ENCODE measurements around the gene NLGN3.
A peak's percentile ranks its signal among the peaks of the same experiment; 100 is the strongest.

NLGN3 gene

GRCh38 chrX:71098951-71099506 lies 45.6 kb upstream of the NLGN3 start:
- Histone ChIP-seq H3K9me3 (ENCODE audit: control extremely low read depth in 1 of 5, control insufficient read depth in 4 of 5, insufficient read depth in 2 of 5, low read depth in 1 of 5, low read length in 4 of 5) (no peaks in the 10 kb centered on the region), H3K27me3 (replicated peaks in 2 of 5; ENCODE audit: control insufficient read depth in 4 of 5, insufficient read depth in 5 of 5, low read length in 4 of 5) (peaks cover 0 to 20% (median 0%) of the 10 kb centered on the region in 5 experiments), H3K27ac (ENCODE audit: insufficient read depth in 1 of 2, low read depth in 1 of 2, low read length in 2 of 2, poor library complexity in 1 of 2, severe bottlenecking in 2 of 2) (no peak overlapping the region), H3K36me3 (ENCODE audit: control insufficient read depth in 4 of 4, insufficient read depth in 4 of 4, low read length in 3 of 4) (peaks cover 0 to 5% (median 0%) of the 10 kb centered on the region in 4 experiments), H3K4me3 (ENCODE audit: control insufficient read depth in 1 of 7, extremely low read depth in 1 of 7, insufficient read depth in 4 of 7, low read depth in 2 of 7, low read length in 6 of 7) (no peak overlapping the region), H3K4me1 (ENCODE audit: control extremely low read depth in 1 of 4, control insufficient read depth in 4 of 4, insufficient read depth in 4 of 4, low read length in 3 of 4) (peaks cover 0 to 59% (median 41%) of the 10 kb centered on the region in 4 experiments)
- POLR2A ChIA-PET, result no interaction called here
- WGBS (ENCODE audit: insufficient coverage), result 76% methylated on average over 4 of the region's 5 CpGs
- DNase-seq, result no peak
- CTCF ChIA-PET, result interaction anchor here (0.9 to 8.3 kb wide), 8 partner anchors 9 to 81 kb away, joined by 3 to 109 read pairs (median 6); partner anchors contain the start of genes IL2RG and MED12

- Histone ChIP-seq H3K4me1 (ENCODE audit: control extremely low read depth in 1 of 4, control insufficient read depth in 4 of 4, insufficient read depth in 4 of 4, low read length in 3 of 4) (peaks cover 6 to 66% (median 48%) of the 10 kb centered on the region in 4 experiments), H3K27me3 (replicated peaks in 2 of 5; ENCODE audit: control insufficient read depth in 4 of 5, insufficient read depth in 5 of 5, low read length in 4 of 5) (peaks cover 0 to 23% (median 0%) of the 10 kb centered on the region in 5 experiments), H3K4me3 (ENCODE audit: control insufficient read depth in 1 of 7, extremely low read depth in 1 of 7, insufficient read depth in 4 of 7, low read depth in 2 of 7, low read length in 6 of 7) (no peak overlapping the region), H3K27ac (ENCODE audit: insufficient read depth in 1 of 2, low read depth in 1 of 2, low read length in 2 of 2, poor library complexity in 1 of 2, severe bottlenecking in 2 of 2) (no peak overlapping the region), H3K36me3 (ENCODE audit: control insufficient read depth in 4 of 4, insufficient read depth in 4 of 4, low read length in 3 of 4) (peaks cover 0 to 5% (median 0%) of the 10 kb centered on the region in 4 experiments), H3K9me3 (ENCODE audit: control extremely low read depth in 1 of 5, control insufficient read depth in 4 of 5, insufficient read depth in 2 of 5, low read depth in 1 of 5, low read length in 4 of 5) (no peaks in the 10 kb centered on the region)
- POLR2A ChIA-PET, result interaction anchor here (1.1 kb wide), 1 partner anchor 31 kb away, joined by 3 read pairs; no protein-coding TSS in a partner anchor
- WGBS (ENCODE audit: insufficient coverage), result 70% methylated on average over 4 of the region's 4 CpGs
- CTCF ChIA-PET, result interaction anchor here (0.9 to 8.3 kb wide), 8 partner anchors 10 to 81 kb away, joined by 3 to 109 read pairs (median 6); partner anchors contain the start of genes IL2RG and MED12
- no peak for DNase-seq
Measured at GRCh38 chrX:71099736-71100135, 44.9 kb upstream of the NLGN3 start.

- Histone ChIP-seq H3K36me3 (ENCODE audit: control insufficient read depth in 4 of 4, insufficient read depth in 4 of 4, low read length in 3 of 4) (peaks cover 0 to 5% (median 0%) of the 10 kb centered on the region in 4 experiments), H3K27ac (ENCODE audit: insufficient read depth in 1 of 2, low read depth in 1 of 2, low read length in 2 of 2, poor library complexity in 1 of 2, severe bottlenecking in 2 of 2) (no peak overlapping the region), H3K4me1 (ENCODE audit: control extremely low read depth in 1 of 4, control insufficient read depth in 4 of 4, insufficient read depth in 4 of 4, low read length in 3 of 4) (peaks cover 8 to 66% (median 51%) of the 10 kb centered on the region in 4 experiments), H3K27me3 (replicated peaks in 2 of 5; ENCODE audit: control insufficient read depth in 4 of 5, insufficient read depth in 5 of 5, low read length in 4 of 5) (peaks cover 0 to 15% (median 0%) of the 10 kb centered on the region in 5 experiments), H3K9me3 (ENCODE audit: control extremely low read depth in 1 of 5, control insufficient read depth in 4 of 5, insufficient read depth in 2 of 5, low read depth in 1 of 5, low read length in 4 of 5) (no peaks in the 10 kb centered on the region), H3K4me3 (ENCODE audit: control insufficient read depth in 1 of 7, extremely low read depth in 1 of 7, insufficient read depth in 4 of 7, low read depth in 2 of 7, low read length in 6 of 7) (no peak overlapping the region)
- peak in 2 of 3 donors; percentile 27 to 38 for DNase-seq
- CTCF ChIA-PET, result interaction anchor here (0.9 to 8.3 kb wide), 12 partner anchors 10 to 102 kb away, joined by 3 to 109 read pairs (median 6); partner anchors contain the start of genes IL2RG and MED12
- POLR2A ChIA-PET, result interaction anchor here (0.9 to 1.2 kb wide), 3 partner anchors 18 to 29 kb away, joined by 3 to 14 read pairs (median 3); partner anchors contain the start of gene MED12
- 71% methylated on average over 28 of the region's 31 CpGs for WGBS (ENCODE audit: insufficient coverage)
Measured at GRCh38 chrX:71100581-71101505, 43.8 kb upstream of the NLGN3 start.

GRCh38 chrX:71102292-71102691 lies 42.3 kb upstream of the NLGN3 start:
- Histone ChIP-seq H3K36me3 (ENCODE audit: control insufficient read depth in 4 of 4, insufficient read depth in 4 of 4, low read length in 3 of 4) (peaks cover 0 to 5% (median 0%) of the 10 kb centered on the region in 4 experiments), H3K4me3 (ENCODE audit: control insufficient read depth in 1 of 7, extremely low read depth in 1 of 7, insufficient read depth in 4 of 7, low read depth in 2 of 7, low read length in 6 of 7) (no peak overlapping the region), H3K27me3 (replicated peaks in 2 of 5; ENCODE audit: control insufficient read depth in 4 of 5, insufficient read depth in 5 of 5, low read length in 4 of 5) (peaks cover 0 to 11% (median 0%) of the 10 kb centered on the region in 5 experiments), H3K27ac (ENCODE audit: insufficient read depth in 1 of 2, low read depth in 1 of 2, low read length in 2 of 2, poor library complexity in 1 of 2, severe bottlenecking in 2 of 2) (peak overlapping the region in 1 of 2 experiments; percentile 82), H3K9me3 (ENCODE audit: control extremely low read depth in 1 of 5, control insufficient read depth in 4 of 5, insufficient read depth in 2 of 5, low read depth in 1 of 5, low read length in 4 of 5) (no peaks in the 10 kb centered on the region), H3K4me1 (ENCODE audit: control extremely low read depth in 1 of 4, control insufficient read depth in 4 of 4, insufficient read depth in 4 of 4, low read length in 3 of 4) (peaks cover 13 to 71% (median 56%) of the 10 kb centered on the region in 4 experiments)
- 60% methylated on average over 1 of the region's 3 CpGs for WGBS (ENCODE audit: insufficient coverage)
- no peak for DNase-seq
- CTCF ChIA-PET, result interaction anchor here (1.1 to 8.3 kb wide), 10 partner anchors 10 to 132 kb away, joined by 3 to 109 read pairs (median 7); partner anchors contain the start of genes IL2RG and MED12
- POLR2A ChIA-PET, result interaction anchor here (1.2 to 2.3 kb wide), 3 partner anchors 9 to 27 kb away, joined by 3 to 13 read pairs (median 9); partner anchors contain the start of genes IL2RG and MED12

GRCh38 chrX:71103110-71103983 lies 41.3 kb upstream of the NLGN3 start:
- peaks cover 0 to 5% (median 0%) of the 10 kb centered on the region in 4 experiments for H3K36me3 ChIP-seq (ENCODE audit: control insufficient read depth in 4 of 4, insufficient read depth in 4 of 4, low read length in 3 of 4)
- peak overlapping the region in 5 of 7 experiments; percentile 9 to 64 (median 40) for H3K4me3 ChIP-seq (ENCODE audit: control insufficient read depth in 1 of 7, extremely low read depth in 1 of 7, insufficient read depth in 4 of 7, low read depth in 2 of 7, low read length in 6 of 7)
- peak overlapping the region; percentile 67 to 82 for H3K27ac ChIP-seq (ENCODE audit: insufficient read depth in 1 of 2, low read depth in 1 of 2, low read length in 2 of 2, poor library complexity in 1 of 2, severe bottlenecking in 2 of 2)
- H3K9me3 ChIP-seq (ENCODE audit: control extremely low read depth in 1 of 5, control insufficient read depth in 4 of 5, insufficient read depth in 2 of 5, low read depth in 1 of 5, low read length in 4 of 5), result no peaks in the 10 kb centered on the region
- 10% methylated on average over 2 of the region's 10 CpGs for WGBS (ENCODE audit: insufficient coverage)
- H3K4me1 ChIP-seq (ENCODE audit: control extremely low read depth in 1 of 4, control insufficient read depth in 4 of 4, insufficient read depth in 4 of 4, low read length in 3 of 4), result peaks cover 16 to 71% (median 61%) of the 10 kb centered on the region in 4 experiments
- H3K27me3 ChIP-seq (replicated peaks in 2 of 5; ENCODE audit: control insufficient read depth in 4 of 5, insufficient read depth in 5 of 5, low read length in 4 of 5), result peaks cover 0 to 11% (median 0%) of the 10 kb centered on the region in 5 experiments
- ChIA-PET CTCF (interaction anchor here (1.2 to 8.3 kb wide), 6 partner anchors 9 to 133 kb away, joined by 3 to 109 read pairs (median 18); partner anchors contain the start of genes IL2RG and MED12), POLR2A (interaction anchor here (1.2 to 2.3 kb wide), 3 partner anchors 8 to 26 kb away, joined by 3 to 13 read pairs (median 9); partner anchors contain the start of genes IL2RG and MED12)
- peak; percentile 60 to 86 (median 84) for DNase-seq

GRCh38 chrX:71105628-71106027 lies 39.0 kb upstream of the NLGN3 start:
- peaks cover 29 to 89% (median 76%) of the 10 kb centered on the region in 4 experiments for H3K4me1 ChIP-seq (ENCODE audit: control extremely low read depth in 1 of 4, control insufficient read depth in 4 of 4, insufficient read depth in 4 of 4, low read length in 3 of 4)
- peak in 2 of 3 donors; percentile 28 to 49 for DNase-seq
- 84% methylated on average over 3 of the region's 3 CpGs for WGBS (ENCODE audit: insufficient coverage)

More at GRCh38 chrX:71105628-71106027, 39.0 kb upstream of the NLGN3 start:
- ChIA-PET POLR2A (interaction anchor here (0.7 to 1.2 kb wide), 2 partner anchors 13 to 92 kb away, joined by 3 read pairs; partner anchors contain the start of gene MED12), CTCF (interaction anchor here (0.6 to 8.3 kb wide), 3 partner anchors 12 to 24 kb away, joined by 3 to 109 read pairs (median 5); partner anchors contain the start of gene MED12)
- peaks cover 0 to 11% (median 0%) of the 10 kb centered on the region in 5 experiments for H3K27me3 ChIP-seq (replicated peaks in 2 of 5; ENCODE audit: control insufficient read depth in 4 of 5, insufficient read depth in 5 of 5, low read length in 4 of 5)
- H3K36me3 ChIP-seq (ENCODE audit: control insufficient read depth in 4 of 4, insufficient read depth in 4 of 4, low read length in 3 of 4), result peaks cover 0 to 5% (median 0%) of the 10 kb centered on the region in 4 experiments
- H3K9me3 ChIP-seq (ENCODE audit: control extremely low read depth in 1 of 5, control insufficient read depth in 4 of 5, insufficient read depth in 2 of 5, low read depth in 1 of 5, low read length in 4 of 5), result no peaks in the 10 kb centered on the region
- peak overlapping the region in 1 of 2 experiments; percentile 49 for H3K27ac ChIP-seq (ENCODE audit: insufficient read depth in 1 of 2, low read depth in 1 of 2, low read length in 2 of 2, poor library complexity in 1 of 2, severe bottlenecking in 2 of 2)
- H3K4me3 ChIP-seq (ENCODE audit: control insufficient read depth in 1 of 7, extremely low read depth in 1 of 7, insufficient read depth in 4 of 7, low read depth in 2 of 7, low read length in 6 of 7), result peak overlapping the region in 1 of 7 experiments; percentile 10
